ENCODE results near the gene AUTS2. TPM values are rescaled to one million over a fixed set of nuclear protein-coding genes. Genes with fewer than 3 reads are reported as not detected.

AUTS2 gene
- total and polyA plus RNA-seq, 2 of the 8 experiments (the other 6 are each of a cell fraction or from before 2014, with no cell fraction given) = 25.9 to 101 TPM

- TF ChIP-seq SAP30 (IDR thresholded peaks at IDR 0.05; ENCODE audit: insufficient read depth, insufficient replicate concordance, low read length) (no peak), RNF2 (IDR thresholded peaks at IDR 0.05; ENCODE audit: borderline replicate concordance, low read depth, low read length, missing control alignments, poor library complexity, severe bottlenecking) (no peak), TAF7 (optimal IDR thresholded peaks at IDR 0.05; ENCODE audit: borderline replicate concordance, low read depth, low read length) (no peak)
These were observed 782.2 kb downstream of the AUTS2 start (continued) for GRCh38 chr7:70380421-70381015.
